Epithelial cell of esophagus (primary cell): ENCODE data around the gene ZFAND6.
A peak's percentile ranks its signal among the peaks of the same experiment; 100 is the strongest.

ENCODE experiments used
- DNase-seq: peaks from one replicate; pipeline ENCODE4 v3.0.0; 2010; ENCODE audit warnings: low read depth
- H3K4me3 ChIP-seq: 2 replicates; pipeline ENCODE4 v1.5.1; 2011; ENCODE audit warnings: mild to moderate bottlenecking, low read length, control low read depth
- CTCF ChIP-seq: IDR thresholded peaks from 2 replicates; pipeline ENCODE4 v1.5.1; 2011; ENCODE audit warnings: low read depth, mild to moderate bottlenecking, low read length, control low read depth, inconsistent platforms; ENCODE audit not compliant: insufficient read depth; ENCODE audit errors: missing control alignments

The ZFAND6 gene

GRCh38 chr15:80159811-80160569 lies 100.5 kb downstream of the ZFAND6 start:
- H3K4me3 ChIP-seq: no peak overlapping the region
- DNase-seq: no peak
- no peak for TF ChIP-seq CTCF

- no peak overlapping the region for H3K4me3 ChIP-seq
- peak; percentile 97 for DNase-seq
- no peak for TF ChIP-seq CTCF
Measured at GRCh38 chr15:80160570-80161156, 101.2 kb downstream of the ZFAND6 start.

GRCh38 chr15:80161468-80162016 lies 102.1 kb downstream of the ZFAND6 start:
- no peak for DNase-seq
- TF ChIP-seq CTCF: no peak
- no peak overlapping the region for H3K4me3 ChIP-seq

- no peak for DNase-seq
- no peak for TF ChIP-seq CTCF
- no peak overlapping the region for H3K4me3 ChIP-seq
Measured at GRCh38 chr15:80162059-80162554, 102.6 kb downstream of the ZFAND6 start.

GRCh38 chr15:80163217-80163616 lies 103.7 kb downstream of the ZFAND6 start:
- TF ChIP-seq CTCF: no peak

GRCh38 chr15:80163897-80164296 lies 104.4 kb downstream of the ZFAND6 start:
- DNase-seq: no peak
- no peak for TF ChIP-seq CTCF
- no peak overlapping the region for H3K4me3 ChIP-seq

More at GRCh38 chr15:80163217-80163616, 103.7 kb downstream of the ZFAND6 start:
- H3K4me3 ChIP-seq: no peak overlapping the region
- no peak for DNase-seq

- no peak overlapping the region for H3K4me3 ChIP-seq
- no peak for DNase-seq
- no peak for TF ChIP-seq CTCF
Measured at GRCh38 chr15:80167936-80168335, 108.5 kb downstream of the ZFAND6 start.
